Astrocyte of the hippocampus (primary cell): Measurements from ENCODE around the gene EPN3.
A peak's percentile ranks its signal among the peaks of the same experiment; 100 is the strongest.

Source experiments
- DNase-seq: peaks from one replicate; pipeline ENCODE4 v3.0.0; 2011; ENCODE audit warnings: low read depth, low spot score

Gene EPN3

GRCh38 chr17:50534222-50534978 is 1.9 kb downstream of the EPN3 start:
- DNase-seq = peak; percentile 47

GRCh38 chr17:50534979-50535326 is 2.4 kb downstream of the EPN3 start:
- no peak for DNase-seq

- DNase-seq = no peak
These were observed 2.9 kb downstream of the EPN3 start for GRCh38 chr17:50535407-50535806.

DNA sequence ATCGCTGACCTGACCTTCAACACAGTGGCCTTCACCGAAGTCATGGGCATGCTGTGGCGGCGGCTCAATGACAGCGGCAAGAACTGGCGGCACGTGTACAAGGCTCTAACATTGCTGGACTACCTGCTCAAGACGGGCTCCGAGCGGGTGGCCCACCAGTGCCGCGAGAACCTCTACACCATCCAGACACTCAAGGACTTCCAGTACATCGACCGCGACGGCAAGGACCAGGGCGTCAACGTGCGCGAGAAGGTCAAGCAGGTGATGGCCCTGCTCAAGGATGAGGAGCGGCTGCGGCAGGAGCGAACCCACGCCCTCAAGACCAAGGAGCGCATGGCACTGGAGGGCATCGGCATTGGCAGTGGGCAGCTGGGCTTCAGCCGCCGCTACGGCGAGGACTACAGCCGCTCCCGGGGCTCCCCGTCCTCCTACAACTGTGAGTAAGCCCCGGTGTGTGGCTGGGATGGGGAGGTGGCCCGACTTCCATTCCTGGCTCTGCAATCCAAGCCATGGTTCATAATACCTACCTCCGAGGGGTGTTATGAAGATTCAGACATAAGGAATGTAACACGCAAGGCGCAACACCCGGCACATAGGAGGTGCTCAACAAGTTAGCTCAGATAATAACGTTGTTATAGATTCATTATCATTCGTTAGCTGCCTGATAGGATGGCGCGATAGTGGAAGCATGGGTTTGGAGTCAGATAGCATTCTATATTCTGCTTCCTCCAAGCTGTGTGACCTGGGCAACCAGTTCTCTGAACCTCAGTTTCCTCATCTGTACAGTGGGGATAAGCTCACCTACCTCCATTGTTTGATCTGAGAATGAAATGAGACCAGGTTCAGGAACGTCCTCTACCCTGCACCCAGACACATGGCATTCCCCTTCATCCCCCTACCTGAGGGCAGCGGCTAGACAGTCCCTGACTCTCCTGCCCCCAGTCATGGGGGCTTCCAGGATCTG is 4.4 kb downstream of the EPN3 start:
- no peak for DNase-seq

DNA sequence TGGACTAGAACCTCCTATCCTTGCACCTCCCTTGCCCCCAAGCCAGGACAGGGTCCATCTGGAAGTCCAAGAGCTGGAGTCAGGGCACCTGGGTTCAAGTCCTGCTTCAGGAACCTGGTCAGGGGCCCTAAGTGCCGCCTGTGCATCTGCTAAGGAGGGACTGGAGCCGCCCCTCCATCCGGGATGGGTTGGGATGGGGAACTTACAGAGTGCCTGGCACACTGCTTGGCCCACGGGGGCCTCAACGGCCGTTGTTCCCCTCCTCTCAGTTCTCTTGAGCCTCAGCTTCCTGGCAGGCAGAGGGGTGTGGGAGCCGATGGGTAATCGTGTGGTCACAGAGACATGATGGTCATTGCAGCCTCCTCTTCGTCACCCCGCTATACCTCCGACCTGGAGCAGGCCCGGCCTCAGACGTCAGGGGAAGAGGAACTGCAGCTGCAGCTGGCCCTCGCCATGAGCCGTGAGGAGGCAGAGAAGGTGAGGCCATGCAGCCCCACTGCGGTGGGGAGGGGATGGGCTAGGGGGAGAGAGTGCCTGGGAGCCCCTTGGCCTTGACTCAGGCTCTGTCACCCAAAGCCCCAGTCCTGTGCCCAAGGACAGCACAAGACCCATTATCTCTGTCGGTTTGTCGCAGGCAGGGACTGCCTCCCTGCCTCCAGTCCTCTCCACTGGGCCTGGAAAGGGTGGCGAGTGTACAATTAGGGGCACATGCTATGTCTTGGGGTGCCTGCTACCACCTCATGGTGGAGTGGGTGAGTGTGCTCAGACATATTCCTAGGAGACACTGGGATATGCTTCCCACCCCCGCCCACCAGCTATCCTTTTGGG is 5.4 kb downstream of the EPN3 start:
- DNase-seq = no peak

DNA sequence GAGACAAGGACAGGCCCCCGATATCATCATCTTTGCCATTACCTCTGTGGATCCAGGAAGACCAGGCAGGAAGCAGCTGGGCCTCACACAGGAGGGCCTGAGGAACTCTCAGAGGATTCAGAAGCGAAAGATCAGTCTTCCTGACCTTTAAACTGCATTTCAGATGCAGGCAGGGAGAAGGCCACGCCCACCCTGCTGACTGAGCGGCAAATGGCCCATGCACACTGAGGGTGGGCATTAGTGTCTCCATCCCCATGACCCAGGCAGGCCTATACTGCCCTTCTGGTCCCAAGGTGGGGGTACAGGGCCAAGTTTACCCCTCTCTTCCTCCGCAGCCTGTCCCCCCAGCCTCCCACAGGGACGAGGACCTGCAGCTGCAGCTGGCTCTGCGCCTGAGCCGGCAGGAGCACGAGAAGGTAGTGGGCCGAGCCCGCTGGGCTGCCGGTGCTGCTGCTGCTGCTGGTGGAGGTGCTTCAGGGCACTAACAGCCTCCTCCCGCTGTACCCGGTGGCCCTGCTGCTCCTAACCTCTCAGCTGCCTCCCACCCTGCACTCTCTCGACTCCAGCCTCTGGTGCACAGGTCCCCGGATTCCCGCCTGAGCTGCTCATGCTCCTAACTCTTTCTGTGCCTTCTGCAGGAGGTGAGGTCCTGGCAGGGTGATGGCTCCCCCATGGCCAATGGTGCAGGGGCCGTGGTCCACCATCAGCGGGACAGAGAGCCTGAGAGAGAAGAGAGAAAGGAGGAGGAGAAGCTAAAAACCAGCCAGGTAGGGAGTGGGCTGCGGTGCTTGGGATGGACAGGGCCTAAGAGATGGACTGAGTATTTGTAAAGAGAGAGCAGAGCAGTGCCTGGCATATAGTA is 6.2 kb downstream of the EPN3 start:
- no peak for DNase-seq

DNA sequence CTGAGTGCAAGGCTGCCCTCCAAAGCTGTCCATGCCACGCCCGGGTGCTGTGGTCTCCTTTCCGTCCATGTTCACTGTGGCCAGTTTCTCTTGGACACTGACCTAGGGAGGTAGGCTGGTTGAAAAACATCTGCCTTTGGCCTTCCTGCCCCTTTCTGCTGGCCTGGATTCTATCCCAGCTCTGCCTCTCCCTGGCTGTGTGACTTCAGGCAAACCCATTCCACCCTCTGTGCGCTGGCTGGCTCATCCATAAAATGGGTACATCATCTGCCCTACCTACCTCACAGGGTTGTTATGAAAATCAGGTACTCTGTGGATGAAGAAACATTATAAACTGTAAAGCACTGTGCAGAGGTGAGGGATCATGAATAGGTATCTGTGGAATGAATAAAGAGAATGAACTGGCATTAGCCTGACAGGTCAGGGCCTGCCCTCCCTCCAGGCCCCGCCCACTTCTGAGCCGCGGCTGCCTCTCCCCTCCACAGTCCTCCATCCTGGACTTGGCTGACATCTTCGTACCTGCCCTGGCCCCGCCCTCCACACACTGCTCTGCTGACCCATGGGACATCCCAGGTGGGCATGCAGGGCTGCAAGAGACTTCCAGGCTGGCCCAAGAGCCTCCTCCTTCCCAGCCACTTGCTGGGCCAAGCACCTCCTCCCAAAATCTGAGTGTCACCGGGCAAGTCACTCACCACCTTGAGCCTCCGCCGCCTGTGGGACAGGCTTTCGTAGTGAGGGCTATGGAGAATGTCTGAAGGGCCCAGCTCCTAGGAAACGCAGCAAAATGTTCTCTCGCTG is 7.4 kb downstream of the EPN3 start:
- DNase-seq = no peak

DNA sequence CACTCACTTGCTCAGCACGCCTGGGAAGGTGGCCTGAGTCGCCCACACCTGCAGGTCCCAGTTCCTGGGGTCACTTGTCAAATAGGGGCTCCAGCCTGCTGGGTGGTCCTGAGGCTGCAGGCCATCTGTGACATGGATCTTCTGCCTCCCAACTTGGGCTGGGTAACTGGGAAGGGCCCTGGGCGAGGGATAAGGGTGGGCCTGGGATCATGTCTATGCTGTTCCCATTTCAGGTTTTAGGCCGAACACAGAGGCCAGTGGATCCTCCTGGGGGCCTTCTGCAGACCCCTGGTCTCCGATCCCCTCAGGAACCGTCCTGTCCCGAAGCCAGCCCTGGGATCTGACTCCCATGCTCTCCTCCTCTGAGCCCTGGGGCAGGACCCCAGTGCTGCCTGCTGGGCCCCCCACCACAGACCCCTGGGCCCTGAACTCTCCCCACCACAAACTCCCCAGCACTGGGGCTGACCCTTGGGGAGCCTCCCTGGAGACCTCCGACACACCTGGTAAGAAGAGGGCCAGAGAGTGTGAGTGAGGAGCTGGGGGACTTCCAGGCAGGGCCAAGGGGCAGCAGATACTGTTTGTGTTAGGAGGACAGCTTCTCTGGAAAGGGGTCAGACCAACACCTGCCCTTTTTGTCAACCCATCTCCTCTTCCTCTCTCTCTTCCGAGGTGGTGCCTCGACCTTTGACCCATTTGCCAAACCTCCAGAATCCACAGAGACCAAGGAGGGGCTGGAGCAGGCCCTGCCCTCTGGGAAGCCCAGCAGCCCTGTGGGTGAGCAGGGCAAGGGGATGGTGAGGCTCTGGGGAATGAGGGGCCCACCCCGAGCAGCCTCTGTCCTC is 8.2 kb downstream of the EPN3 start:
- DNase-seq = no peak

GRCh38 chr17:50541402-50541715 is 8.8 kb downstream of the EPN3 start:
- no peak for DNase-seq

DNA sequence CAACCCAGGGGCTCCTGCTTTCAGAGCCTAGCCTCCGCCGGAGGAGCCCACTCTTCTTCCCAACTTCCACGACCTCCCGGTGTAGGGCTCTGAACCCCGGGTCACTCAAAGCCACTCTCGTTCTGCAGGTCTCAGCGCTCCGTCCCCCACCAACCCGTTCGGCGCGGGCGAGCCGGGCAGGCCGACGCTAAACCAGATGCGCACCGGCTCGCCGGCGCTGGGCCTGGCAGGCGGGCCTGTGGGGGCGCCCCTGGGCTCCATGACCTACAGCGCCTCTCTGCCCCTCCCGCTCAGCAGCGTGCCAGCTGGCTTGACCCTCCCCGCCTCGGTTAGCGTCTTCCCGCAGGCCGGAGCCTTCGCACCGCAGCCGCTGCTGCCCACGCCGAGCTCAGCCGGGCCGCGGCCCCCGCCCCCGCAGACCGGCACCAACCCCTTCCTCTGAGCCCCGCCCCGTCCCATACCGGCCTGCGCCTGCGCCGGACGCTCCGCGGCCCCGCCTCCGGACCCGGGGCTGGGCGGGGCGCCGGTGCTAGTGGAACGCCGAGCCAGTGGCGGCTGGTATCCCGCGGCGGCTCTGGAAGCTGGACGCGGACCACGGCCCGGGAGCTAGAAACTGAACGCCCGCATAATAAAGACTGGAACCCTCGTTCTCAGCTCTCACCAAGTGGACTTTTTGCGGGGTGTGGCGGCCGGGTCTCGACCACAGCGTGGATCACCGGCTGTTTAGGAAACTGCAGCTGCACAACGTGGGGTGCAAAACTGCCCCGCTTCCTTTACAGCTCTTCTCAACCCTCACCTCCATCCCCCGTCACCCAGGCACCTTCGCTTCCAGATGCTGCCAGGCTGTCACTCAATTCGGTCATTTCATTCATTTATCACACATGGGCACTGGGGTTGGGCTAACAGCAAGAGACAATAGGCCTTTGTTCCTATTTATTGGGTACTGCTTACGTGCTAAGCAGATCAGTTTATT is 9.5 kb downstream of the EPN3 start:
- peak; percentile 95 for DNase-seq

- DNase-seq = no peak
These were observed 10.6 kb downstream of the EPN3 start for GRCh38 chr17:50542795-50543774.

- DNase-seq = no peak
These were observed 12.0 kb downstream of the EPN3 start for GRCh38 chr17:50544516-50544915.

- no peak for DNase-seq
These were observed 12.8 kb downstream of the EPN3 start for GRCh38 chr17:50545311-50545710.

GRCh38 chr17:50546701-50547034 is 14.1 kb downstream of the EPN3 start:
- DNase-seq = no peak

- peak; percentile 97 for DNase-seq
These were observed 14.7 kb downstream of the EPN3 start, which contains the start of gene SPATA20 for GRCh38 chr17:50547035-50547735. Gene SPATA20 (plus strand): TSS chr17:50547174. CDS start chr17:50547209, 35 bp downstream.

GRCh38 chr17:50547736-50548083 is 15.2 kb downstream of the EPN3 start:
- no peak for DNase-seq

DNA sequence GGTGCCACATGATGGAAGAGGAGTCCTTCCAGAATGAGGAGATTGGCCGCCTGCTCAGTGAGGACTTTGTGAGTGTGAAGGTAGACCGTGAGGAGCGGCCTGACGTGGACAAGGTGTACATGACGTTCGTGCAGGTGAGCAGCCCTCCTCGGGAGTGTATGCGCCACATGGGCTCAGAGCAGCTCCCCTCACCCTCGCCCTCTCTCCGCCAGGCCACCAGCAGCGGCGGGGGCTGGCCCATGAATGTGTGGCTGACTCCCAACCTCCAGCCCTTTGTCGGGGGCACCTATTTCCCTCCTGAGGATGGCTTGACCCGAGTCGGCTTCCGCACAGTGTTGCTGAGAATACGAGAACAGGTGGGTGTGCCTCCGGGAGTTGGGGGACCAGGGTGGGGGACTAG is 16.3 kb downstream of the EPN3 start:
- no peak for DNase-seq
